Endothelial cell of umbilical vein (primary cell): Measurements from ENCODE around the gene PPP2R2D.

Experiments used
- CTCF ChIP-seq, 2 donors: IDR thresholded peaks; 1 replicate in 1 of 2; 2 replicates in 1 of 2; pipeline ENCODE4 v1.5.1; 2011; ENCODE audit warnings: low read length in 2 of 2, mild to moderate bottlenecking in 2 of 2, moderate library complexity in 2 of 2, control low read depth in 1 of 2, inconsistent platforms in 1 of 2, low read depth in 1 of 2; ENCODE audit not compliant: insufficient read depth in 1 of 2; ENCODE audit errors: extremely low read depth in 1 of 2
- EZH2 ChIP-seq: IDR thresholded peaks from 2 replicates; pipeline ENCODE4 v1.6.1; 2012; ENCODE audit warnings: borderline replicate concordance, low read depth, mild to moderate bottlenecking, moderate library complexity, low read length, inconsistent platforms; ENCODE audit not compliant: severe bottlenecking
- JUN ChIP-seq: IDR thresholded peaks from 2 replicates; pipeline ENCODE4 v1.6.1; 2011; ENCODE audit warnings: borderline replicate concordance, low read depth; ENCODE audit not compliant: insufficient read length, insufficient read depth
- MAX ChIP-seq: IDR thresholded peaks from 2 replicates; pipeline ENCODE4 v1.6.1; 2011; ENCODE audit not compliant: insufficient read depth, insufficient read length
- POLR2A ChIP-seq: IDR thresholded peaks from 2 replicates; pipeline ENCODE4 v1.6.1; 2012; ENCODE audit warnings: low read depth, mild to moderate bottlenecking, control low read depth, low read length
- POLR2AphosphoS5 ChIP-seq: IDR thresholded peaks from 2 replicates; pipeline ENCODE4 v1.6.1; 2012; ENCODE audit warnings: low read depth, mild to moderate bottlenecking, control low read depth, low read length, moderate library complexity; ENCODE audit not compliant: insufficient read depth

- TF ChIP-seq EZH2 (no peak), CTCF (IDR thresholded peaks at IDR 0.05; ENCODE audit: extremely low read depth in 1 of 2, insufficient read depth in 1 of 2, low read depth in 1 of 2, low read length in 2 of 2) (no peak), POLR2AphosphoS5 (no peak), JUN (no peak), POLR2A (no peak), MAX (no peak)
Observed at GRCh38 chr10:131896403-131896802, 4.4 kb upstream of the PPP2R2D start.
